Measurements from ENCODE around the gene ANKRD22. TPM values are rescaled to one million over a fixed set of nuclear protein-coding genes. Genes with fewer than 3 reads are reported as not detected.

ANKRD22 gene
- total and polyA plus RNA-seq, 9 of the 15 experiments (the other 6 are each of a cell fraction or from before 2014, with no cell fraction given): not detected

- ChIA-PET CTCF (ENCODE audit: low intra/inter-chr PET ratio) (no interaction called here), POLR2A (no interaction called here)
- Histone ChIP-seq H2AFZ (ENCODE audit: low read depth, low read length) (no peak overlapping the region), H3K9me3 (replicated peaks; ENCODE audit: control insufficient read depth, insufficient read depth, low read depth, low read length) (no peaks in the 10 kb centered on the region), H3K79me2 (ENCODE audit: control insufficient read depth, insufficient read depth, low read length) (no peaks in the 10 kb centered on the region), H3K4me3 (no peak overlapping the region), H3K36me3 (ENCODE audit: control insufficient read depth, insufficient read depth, low read length) (no peaks in the 10 kb centered on the region), H3K27ac (ENCODE audit: extremely low read depth, low read depth, low read length) (no peak overlapping the region), H3K4me2 (ENCODE audit: insufficient read depth, low read length) (no peak overlapping the region), H3K9ac (ENCODE audit: insufficient read depth in 1 of 2, low read depth in 2 of 2, low read length in 2 of 2) (no peak overlapping the region), H3K9me1 (ENCODE audit: control insufficient read depth, insufficient read depth, low read length) (no peaks in the 10 kb centered on the region), H3K27me3 (ENCODE audit: control insufficient read depth in 2 of 2, insufficient read depth in 2 of 2, low read length in 2 of 2) (no peaks in the 10 kb centered on the region), H3K4me1 (replicated peaks in 1 of 2; ENCODE audit: control insufficient read depth in 2 of 2, insufficient read depth in 2 of 2, low read length in 2 of 2) (no peaks in the 10 kb centered on the region), H4K20me1 (replicated peaks; ENCODE audit: control insufficient read depth, insufficient read depth, low read length) (no peaks in the 10 kb centered on the region)
- intact Hi-C loops (cut with micrococcal nuclease): loop anchor here (10.0 kb wide), 1 partner anchor 153 kb away; no protein-coding TSS in a partner anchor
- ATAC-seq (no peak), FAIRE-seq (no peak), DNase-seq (ENCODE audit: extremely low read depth in 1 of 4, low spot score in 3 of 4) (no peak)
- in situ Hi-C loops (cut with MboI): no loop called here
- 0% methylated on average over 8 of the region's 8 CpGs for WGBS (ENCODE audit: insufficient coverage, low coverage, missing lambda C conversion rate)
- BruUV-seq (replicated peaks): no TSS peak
- TF ChIP-seq KLF1 (tag; IDR thresholded peaks at IDR 0.05) (no peak), TAF1 (IDR thresholded peaks at IDR 0.05; ENCODE audit: control insufficient read depth, extremely low read depth, insufficient read depth, low read length, severe bottlenecking) (no peak), USF1 (CRISPR knock-in tag; IDR thresholded peaks at IDR 0.05) (no peak), MEIS2 (IDR thresholded peaks at IDR 0.05; ENCODE audit: partially characterized antibody) (no peak), CEBPG (CRISPR knock-in tag; IDR thresholded peaks at IDR 0.05) (no peak), CEBPG (tag; conservative IDR thresholded peaks at IDR 0.05 in 1 of 2, IDR thresholded peaks at IDR 0.05 in 1 of 2) (no peak), NEUROD1 (IDR thresholded peaks at IDR 0.05; ENCODE audit: borderline replicate concordance, low read depth, low read length, partially characterized antibody) (no peak), BACH1 (tag; IDR thresholded peaks at IDR 0.05) (no peak), CTBP1 (IDR thresholded peaks at IDR 0.05; ENCODE audit: borderline replicate concordance) (no peak), RFX7 (CRISPR knock-in tag; IDR thresholded peaks at IDR 0.05) (no peak), MNT (conservative IDR thresholded peaks at IDR 0.05) (no peak), ZFP36 (IDR thresholded peaks at IDR 0.05; ENCODE audit: low read depth, low read length, partially characterized antibody) (no peak), ZBTB11 (CRISPR knock-in tag; IDR thresholded peaks at IDR 0.05) (no peak), CREB1 (IDR thresholded peaks at IDR 0.05) (no peak), CREB1 (CRISPR knock-in tag; IDR thresholded peaks at IDR 0.05) (no peak), YBX1 (IDR thresholded peaks at IDR 0.05) (no peak), LARP7 (IDR thresholded peaks at IDR 0.05) (no peak)
Measured at GRCh38 chr10:88831709-88832108, 19.9 kb downstream of the ANKRD22 start.

Measured in K562 (cell line).